CD14-positive monocyte (primary cell): Measurements from ENCODE around the gene ZNF784. TPM values are rescaled to one million over a fixed set of nuclear protein-coding genes. Genes with fewer than 3 reads are reported as not detected.

Experiments
- DNase-seq, 3 donors: peaks; one replicate each; pipeline ENCODE4 v3.0.0-alpha.2; 2011 to 2022
- H2AFZ ChIP-seq: 2 replicates; pipeline ENCODE4 v1.6.0; 2012; ENCODE audit warnings: mild to moderate bottlenecking, low read depth, low read length, inconsistent platforms; ENCODE audit not compliant: insufficient read depth, poor library complexity, severe bottlenecking
- H3K27ac ChIP-seq, 2 donors: 1 replicate in 1 of 2; 2 replicates in 1 of 2; pipeline ENCODE4 v1.5.1; 2012 to 2013; ENCODE audit warnings: low read length in 2 of 2, control low read depth in 1 of 2, inconsistent platforms in 1 of 2, low read depth in 1 of 2, mild to moderate bottlenecking in 1 of 2
- H3K27me3 ChIP-seq, 2 donors: one replicate each; pipeline versions ENCODE4 v1.6.0 to v1.6.1; 2011 to 2013; ENCODE audit warnings: low read length in 2 of 2; ENCODE audit not compliant: control insufficient read depth in 2 of 2, insufficient read depth in 2 of 2
- H3K36me3 ChIP-seq, 2 donors: replicated peaks in 1 of 2; 1 replicate in 1 of 2; 2 replicates in 1 of 2; pipeline versions ENCODE4 v1.5.1 to v1.6.1; 2012 to 2013; ENCODE audit warnings: low read length in 2 of 2, control low read depth in 1 of 2, inconsistent platforms in 1 of 2, mild to moderate bottlenecking in 1 of 2; ENCODE audit not compliant: insufficient read depth in 2 of 2, control insufficient read depth in 1 of 2
- H3K4me1 ChIP-seq, 2 donors: 1 replicate in 1 of 2; 2 replicates in 1 of 2; pipeline versions ENCODE4 v1.5.1 to v1.6.1; 2012 to 2013; ENCODE audit warnings: low read length in 2 of 2, control low read depth in 1 of 2, inconsistent platforms in 1 of 2, mild to moderate bottlenecking in 1 of 2, moderate library complexity in 1 of 2; ENCODE audit not compliant: insufficient read depth in 2 of 2, control insufficient read depth in 1 of 2
- H3K4me2 ChIP-seq: replicated peaks from 2 replicates; pipeline ENCODE3; 2012; ENCODE audit warnings: low read length, moderate library complexity, mild to moderate bottlenecking; ENCODE audit not compliant: poor library complexity, severe bottlenecking; ENCODE audit errors: extremely low read depth
- H3K4me3 ChIP-seq, 3 experiments: fragments of 200-600 bp in 1 of 3; sonication (generic) in 1 of 3; replicated peaks in 1 of 3; 1 replicate in 2 of 3; 2 replicates in 1 of 3; pipeline ENCODE4 v1.5.1; 2011 to 2013; ENCODE audit warnings: low read length in 3 of 3, mild to moderate bottlenecking in 3 of 3, control low read depth in 2 of 3, low read depth in 2 of 3, inconsistent platforms in 1 of 3, moderate library complexity in 1 of 3
- H3K79me2 ChIP-seq: 2 replicates; pipeline ENCODE4 v1.6.0; 2012; ENCODE audit warnings: mild to moderate bottlenecking, control low read depth, inconsistent platforms, low read length, moderate library complexity; ENCODE audit not compliant: insufficient read depth
- H3K9ac ChIP-seq: 2 replicates; pipeline ENCODE4 v1.6.0; 2017; ENCODE audit warnings: low read length, mild to moderate bottlenecking; ENCODE audit not compliant: insufficient read depth, poor library complexity, severe bottlenecking
- H3K9me3 ChIP-seq, 2 donors: replicated peaks in 1 of 2; 1 replicate in 1 of 2; 2 replicates in 1 of 2; pipeline versions ENCODE4 v1.5.1 to v1.6.1; 2012 to 2013; ENCODE audit warnings: low read length in 2 of 2, control low read depth in 1 of 2; ENCODE audit not compliant: control insufficient read depth in 1 of 2, insufficient read depth in 1 of 2
- H4K20me1 ChIP-seq: 2 replicates; pipeline ENCODE4 v1.6.0; 2012; ENCODE audit warnings: mild to moderate bottlenecking, low read length, control low read depth, moderate library complexity; ENCODE audit not compliant: insufficient read depth
- H3K27ac Mint-ChIP-seq, 7 donors: one replicate each; pipeline ENCODE4 v1.8.0; 2020; ENCODE audit warnings: mild to moderate bottlenecking in 7 of 7, mixed read lengths in 7 of 7, moderate library complexity in 6 of 7, inconsistent platforms in 2 of 7
- H3K27me3 Mint-ChIP-seq, 3 donors: one replicate each; pipeline ENCODE4 v1.8.0; 2021 to 2022; ENCODE audit warnings: low read depth in 3 of 3, mild to moderate bottlenecking in 3 of 3, mixed read lengths in 3 of 3, moderate library complexity in 3 of 3, inconsistent platforms in 1 of 3
- H3K36me3 Mint-ChIP-seq, 2 donors: one replicate each; pipeline ENCODE4 v1.8.0; 2020; ENCODE audit warnings: mixed read lengths in 2 of 2, inconsistent platforms in 1 of 2, mild to moderate bottlenecking in 1 of 2
- H3K4me1 Mint-ChIP-seq: one replicate; pipeline ENCODE4 v1.8.0; 2020; ENCODE audit warnings: mild to moderate bottlenecking, mixed read lengths
- H3K4me3 Mint-ChIP-seq, 2 donors: one replicate each; pipeline ENCODE4 v1.8.0; 2020; ENCODE audit warnings: mild to moderate bottlenecking in 2 of 2, mixed read lengths in 2 of 2, moderate library complexity in 1 of 2
- H3K9me3 Mint-ChIP-seq, 7 donors: one replicate each; pipeline ENCODE4 v1.8.0; 2020 to 2022; ENCODE audit warnings: mixed read lengths in 7 of 7, mild to moderate bottlenecking in 6 of 7, moderate library complexity in 6 of 7, inconsistent platforms in 2 of 7
- WGBS: methylation state at CpG from one replicate; pipeline ENCODE4 v1.1.5; 2013; ENCODE audit warnings: missing lambda C conversion rate; ENCODE audit not compliant: insufficient coverage; 5-methylcytosine and 5-hydroxymethylcytosine counted together
- intact Hi-C, 2 donors: fragments of 100-400 bp; cut with micrococcal nuclease; formaldehyde crosslinking; loops; one replicate each; pipeline versions ENCODE4 v1.15.0 to v1.15.1; 2023
- polyA plus RNA-seq, 3 donors: library from polyadenylated mRNA; depleted of rRNA in 1 of 3; unstranded in 2 of 3; stranded (reverse) in 1 of 3; fragments of 300-500 nt in 2 of 3; fragments of >200 nt in 1 of 3; fragmentation: Illumina TruSeq in 2 of 3; gene quantifications; 1 replicate in 2 of 3; 2 replicates in 1 of 3; pipeline ENCODE4 v1.2.3, GENCODE V29; 2012 to 2021
- TF ChIP-seq, protein P1 (sequence below): fragments of 200-600 bp; IDR thresholded peaks from one replicate; pipeline ENCODE4 v1.8.0; 2022; ENCODE audit warnings: antibody characterized with exemption, mild to moderate bottlenecking

Gene ZNF784
- polyA plus RNA-seq, 3 donors = 1.5 to 5.5 (median 2.4) TPM

DNA sequence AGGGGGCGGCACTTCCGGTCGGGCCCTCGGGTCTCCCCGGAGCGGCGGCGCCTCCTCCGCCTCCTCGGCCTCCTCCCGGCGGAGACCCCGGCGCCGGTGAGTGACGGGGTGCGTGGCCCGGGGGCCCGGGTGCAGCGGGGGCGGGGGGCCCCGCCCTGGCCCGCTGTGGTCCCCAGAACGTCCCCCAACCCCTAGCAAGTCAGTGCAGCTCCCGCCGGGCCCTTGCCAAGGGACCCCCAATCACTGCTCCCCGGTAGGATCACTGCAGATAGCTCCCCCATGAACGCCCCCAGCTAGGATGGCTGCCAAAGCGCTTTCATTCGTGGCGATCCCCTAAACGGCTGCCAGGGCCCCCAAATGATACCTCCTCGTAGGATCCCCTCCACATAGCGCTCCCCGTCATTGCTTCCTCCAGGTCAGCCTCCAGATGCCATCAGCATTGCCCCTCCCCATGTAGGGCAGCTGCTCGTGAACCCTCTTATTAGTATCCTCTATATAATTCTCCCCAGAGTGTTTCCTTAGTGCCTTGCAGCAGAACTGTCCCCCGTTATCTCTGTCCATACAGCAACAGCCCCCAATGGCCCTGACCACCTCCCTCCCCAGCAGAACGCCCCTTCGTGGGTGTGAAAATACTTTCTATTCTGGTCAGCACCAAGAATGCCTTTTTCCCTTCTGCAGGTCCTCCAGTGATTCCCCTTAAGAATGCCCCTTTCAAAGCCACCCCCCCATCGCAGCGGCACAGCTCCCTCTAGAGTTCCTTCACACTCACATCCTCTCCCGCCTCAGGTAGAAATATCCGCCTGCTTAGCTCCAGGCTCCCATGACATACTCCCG lies 18.5 kb downstream of the ZNF784 start, which contains the start of gene ZNF865:
TSS of gene ZNF865 (plus strand) at position 11 of the 834 bp plus-strand sequence. CDS start 7,972 bp downstream, outside the sequence.
- Histone ChIP-seq H3K27me3 (no peaks in the 10 kb centered on the region), H3K27ac (peak within 1 kb of the TSS; percentile 76 to 85), H3K4me1 (peaks cover 31 to 57% of the 10 kb centered on the region in 2 donors), H3K9ac (peak within 1 kb of the TSS; percentile 78), H3K4me3 (peak within 1 kb of the TSS; percentile 81 to 92 (median 92)), H2AFZ (peak within 1 kb of the TSS; percentile 65), H3K9me3 (no peaks in the 10 kb centered on the region), H3K79me2 (peaks cover 80% of the 10 kb centered on the region), H4K20me1 (peaks cover 41% of the 10 kb centered on the region), H3K36me3 (peaks cover 4 to 43% of the 10 kb centered on the region in 2 donors), H3K4me2 (peak within 1 kb of the TSS; percentile 77)
- DNase-seq = peak; percentile 47 to 79 (median 52)
- Mint-ChIP-seq H3K27ac (peak within 1 kb of the TSS; percentile 93 to 97 (median 96)), H3K4me1 (peaks cover 66% of the 10 kb centered on the region), H3K9me3 (no peaks in the 10 kb centered on the region), H3K36me3 (peaks cover 27 to 45% of the 10 kb centered on the region in 2 donors), H3K4me3 (peak within 1 kb of the TSS; percentile 94 to 98), H3K27me3 (no peaks in the 10 kb centered on the region)
- TF ChIP-seq, protein P1, sequence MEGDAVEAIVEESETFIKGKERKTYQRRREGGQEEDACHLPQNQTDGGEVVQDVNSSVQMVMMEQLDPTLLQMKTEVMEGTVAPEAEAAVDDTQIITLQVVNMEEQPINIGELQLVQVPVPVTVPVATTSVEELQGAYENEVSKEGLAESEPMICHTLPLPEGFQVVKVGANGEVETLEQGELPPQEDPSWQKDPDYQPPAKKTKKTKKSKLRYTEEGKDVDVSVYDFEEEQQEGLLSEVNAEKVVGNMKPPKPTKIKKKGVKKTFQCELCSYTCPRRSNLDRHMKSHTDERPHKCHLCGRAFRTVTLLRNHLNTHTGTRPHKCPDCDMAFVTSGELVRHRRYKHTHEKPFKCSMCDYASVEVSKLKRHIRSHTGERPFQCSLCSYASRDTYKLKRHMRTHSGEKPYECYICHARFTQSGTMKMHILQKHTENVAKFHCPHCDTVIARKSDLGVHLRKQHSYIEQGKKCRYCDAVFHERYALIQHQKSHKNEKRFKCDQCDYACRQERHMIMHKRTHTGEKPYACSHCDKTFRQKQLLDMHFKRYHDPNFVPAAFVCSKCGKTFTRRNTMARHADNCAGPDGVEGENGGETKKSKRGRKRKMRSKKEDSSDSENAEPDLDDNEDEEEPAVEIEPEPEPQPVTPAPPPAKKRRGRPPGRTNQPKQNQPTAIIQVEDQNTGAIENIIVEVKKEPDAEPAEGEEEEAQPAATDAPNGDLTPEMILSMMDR = peak; percentile 75
- intact Hi-C loops = loop anchor here (2.0 to 10.0 kb wide), 4 partner anchors 15 to 201 kb away; partner anchors contain the start of genes UBE2S (in 1 of the 2), ZNF580 (in 1 of the 2) and ZNF581 (in 1 of the 2)
- 0% methylated on average over 32 of the region's 44 CpGs for WGBS

DNA sequence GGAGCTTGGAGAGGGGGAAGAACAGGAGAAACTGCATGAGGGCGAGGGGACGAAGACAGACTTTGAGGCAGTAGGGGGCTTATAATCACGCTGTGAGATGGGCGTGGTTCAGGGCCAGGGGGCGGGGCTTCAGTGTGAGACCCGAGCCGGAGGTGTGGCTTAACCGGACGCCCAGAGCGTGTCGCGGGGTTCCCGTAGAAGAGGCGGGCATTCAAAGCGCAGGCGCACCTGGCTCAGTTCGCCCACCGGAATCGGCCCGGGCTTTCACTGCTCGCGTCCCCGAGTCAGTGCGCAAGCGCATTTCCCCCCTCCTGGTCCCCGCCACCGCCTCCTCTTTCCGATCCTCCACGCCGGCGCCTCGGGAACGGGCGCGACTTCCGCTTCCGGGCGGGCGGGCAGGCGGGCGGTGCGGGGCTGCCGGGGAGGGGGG lies 19.1 kb downstream of the ZNF784 start:
- Mint-ChIP-seq H3K36me3 (peaks cover 22 to 39% of the 10 kb centered on the region in 2 donors), H3K27ac (peak overlapping the region; percentile 92 to 97 (median 93)), H3K27me3 (no peaks in the 10 kb centered on the region), H3K4me1 (peaks cover 62% of the 10 kb centered on the region), H3K9me3 (no peaks in the 10 kb centered on the region), H3K4me3 (peak overlapping the region; percentile 82 to 92)
- Histone ChIP-seq H3K27ac (peak overlapping the region; percentile 76 to 85), H3K9me3 (no peaks in the 10 kb centered on the region), H4K20me1 (peaks cover 35% of the 10 kb centered on the region), H3K4me3 (peak overlapping the region; percentile 64 to 92 (median 81)), H3K4me2 (peak overlapping the region; percentile 77), H3K27me3 (no peaks in the 10 kb centered on the region), H3K79me2 (peaks cover 81% of the 10 kb centered on the region), H3K36me3 (peaks cover 4 to 37% of the 10 kb centered on the region in 2 donors), H3K4me1 (peaks cover 34 to 60% of the 10 kb centered on the region in 2 donors), H2AFZ (peak overlapping the region; percentile 65), H3K9ac (peak overlapping the region; percentile 78)
- intact Hi-C loops = loop anchor here in 1 of 2 donors (5.0 to 10.0 kb wide), 3 partner anchors 37 to 200 kb away; partner anchors contain the start of genes UBE2S, ZNF580 and ZNF581
- WGBS = 0% methylated on average over 26 of the region's 43 CpGs
- DNase-seq = peak; percentile 87 to 90 (median 88)
- TF ChIP-seq, protein P1 = no peak
